M059J (cell line): ENCODE results near the gene ANKRD9. TPM values are rescaled to one million over a fixed set of nuclear protein-coding genes. Genes with fewer than 3 reads are reported as not detected.
"Not testable (repeated sequence)": the region's sequence is repeated elsewhere in the genome, so short reads cannot be mapped to it uniquely, and the experiment has no call there.

Experiments used
- DNase-seq: peaks from one replicate; pipeline ENCODE4 v3.0.0-alpha.2; 2012; ENCODE audit warnings: low read depth
- total RNA-seq: library from RNA; depleted of rRNA; stranded (reverse); fragments of >200 nt; shearing (Covaris generic); gene quantifications from 2 replicates; pipeline ENCODE4 v1.2.3, GENCODE V29; 2014

The ANKRD9 gene
- total RNA-seq, 1 experiment from 2014 or later: 20.9 TPM

GRCh38 chr14:102538602-102539543, 29.3 kb upstream of the ANKRD9 start:
- no peak for DNase-seq

GRCh38 chr14:102537981-102538601, 28.5 kb upstream of the ANKRD9 start:
- no peak for DNase-seq

GRCh38 chr14:102532204-102532658, 22.7 kb upstream of the ANKRD9 start:
- DNase-seq: no peak

GRCh38 chr14:102530828-102531478, 21.4 kb upstream of the ANKRD9 start:
- DNase-seq: no peak

- DNase-seq: no peak
Observed at GRCh38 chr14:102528431-102529170, 19.0 kb upstream of the ANKRD9 start.

GRCh38 chr14:102525929-102526497, 16.4 kb upstream of the ANKRD9 start:
- DNase-seq: peak; percentile 37

GRCh38 chr14:102525219-102525928, 15.8 kb upstream of the ANKRD9 start:
- peak; percentile 71 for DNase-seq

GRCh38 chr14:102524451-102525218, 15.1 kb upstream of the ANKRD9 start:
- DNase-seq: peak; percentile 96

GRCh38 chr14:102523569-102524450, 14.2 kb upstream of the ANKRD9 start:
- no peak for DNase-seq

- no peak for DNase-seq
Observed at GRCh38 chr14:102523200-102523568, 13.6 kb upstream of the ANKRD9 start.

- DNase-seq: not testable (repeated sequence)
Observed at GRCh38 chr14:102519709-102520108, 10.1 kb upstream of the ANKRD9 start.

GRCh38 chr14:102518063-102518648, 8.6 kb upstream of the ANKRD9 start:
- no peak for DNase-seq

- DNase-seq: no peak
Observed at GRCh38 chr14:102517392-102518062, 8.0 kb upstream of the ANKRD9 start.

- DNase-seq: peak; percentile 33
Observed at GRCh38 chr14:102516531-102517391, 7.2 kb upstream of the ANKRD9 start.

- no peak for DNase-seq
Observed at GRCh38 chr14:102514987-102515733, 5.6 kb upstream of the ANKRD9 start.
